H9 (cell line): Measurements from ENCODE around the gene MYEF2. TPM values are rescaled to one million over a fixed set of nuclear protein-coding genes. Genes with fewer than 3 reads are reported as not detected.
A peak's percentile ranks its signal among the peaks of the same experiment; 100 is the strongest.

Experiments
- DNase-seq: peaks from one replicate; pipeline ENCODE4 v3.0.0-alpha.2; 2017
- H2AFZ ChIP-seq: one replicate; pipeline ENCODE4 v1.6.1; 2013; ENCODE audit warnings: mild to moderate bottlenecking, low read length, control low read depth, moderate library complexity
- H2AK5ac ChIP-seq: 2 replicates; pipeline ENCODE4 v1.6.1; 2013; ENCODE audit warnings: low read length, control low read depth, mixed read lengths; ENCODE audit not compliant: insufficient read length
- H2BK120ac ChIP-seq: one replicate; pipeline ENCODE4 v1.6.1; 2013; ENCODE audit warnings: low read depth, mild to moderate bottlenecking, low read length, control low read depth, inconsistent platforms; ENCODE audit not compliant: poor library complexity, severe bottlenecking
- H2BK12ac ChIP-seq: 2 replicates; pipeline ENCODE4 v1.6.1; 2013; ENCODE audit warnings: low read length, control low read depth, mixed read lengths, low read depth; ENCODE audit not compliant: insufficient read length
- H2BK15ac ChIP-seq: 2 replicates; pipeline ENCODE4 v1.6.1; 2013; ENCODE audit warnings: low read depth, low read length, control low read depth
- H2BK20ac ChIP-seq: one replicate; pipeline ENCODE4 v1.6.1; 2013; ENCODE audit warnings: low read depth, mild to moderate bottlenecking, low read length, control low read depth, inconsistent platforms; ENCODE audit not compliant: poor library complexity, severe bottlenecking
- H2BK5ac ChIP-seq: 2 replicates; pipeline ENCODE4 v1.6.1; 2013; ENCODE audit warnings: low read length, control low read depth, mixed read lengths; ENCODE audit not compliant: insufficient read length
- H3K14ac ChIP-seq: 2 replicates; pipeline ENCODE4 v1.6.1; 2013; ENCODE audit warnings: low read length, control low read depth; ENCODE audit not compliant: insufficient read depth
- H3K18ac ChIP-seq: 2 replicates; pipeline ENCODE4 v1.6.1; 2013; ENCODE audit warnings: low read depth, mild to moderate bottlenecking, mixed read lengths, low read length, control low read depth; ENCODE audit not compliant: insufficient read length
- H3K23ac ChIP-seq: 2 replicates; pipeline ENCODE4 v1.6.1; 2013; ENCODE audit warnings: low read length, control low read depth, mixed read lengths, low read depth; ENCODE audit not compliant: insufficient read length
- H3K23me2 ChIP-seq: 2 replicates; pipeline ENCODE4 v1.6.1; 2013; ENCODE audit warnings: low read depth, mild to moderate bottlenecking, mixed read lengths, low read length, control low read depth; ENCODE audit not compliant: insufficient read length, poor library complexity, severe bottlenecking
- H3K27ac ChIP-seq: 2 replicates; pipeline ENCODE4 v1.5.1; 2013; ENCODE audit warnings: low read length, control low read depth, mixed read lengths, low read depth; ENCODE audit not compliant: insufficient read length
- H3K27me3 ChIP-seq: 2 replicates; pipeline ENCODE4 v1.6.1; 2013; ENCODE audit warnings: low read length, control low read depth, inconsistent platforms; ENCODE audit not compliant: insufficient read depth
- H3K4ac ChIP-seq: 2 replicates; pipeline ENCODE4 v1.6.1; 2013; ENCODE audit warnings: low read depth, mild to moderate bottlenecking, control low read depth, inconsistent platforms, low read length, moderate library complexity
- H3K4me1 ChIP-seq: 2 replicates; pipeline ENCODE4 v1.6.1; 2013; ENCODE audit warnings: low read length, control low read depth, inconsistent platforms; ENCODE audit not compliant: insufficient read depth
- H3K4me2 ChIP-seq: 2 replicates; pipeline ENCODE4 v1.6.1; 2013; ENCODE audit warnings: low read length, control low read depth, mixed read lengths; ENCODE audit not compliant: insufficient read length, insufficient read depth
- H3K56ac ChIP-seq: 2 replicates; pipeline ENCODE4 v1.6.1; 2013; ENCODE audit warnings: low read depth, mild to moderate bottlenecking, mixed read lengths, low read length, control low read depth; ENCODE audit not compliant: insufficient read length
- H3K79me1 ChIP-seq: 2 replicates; pipeline ENCODE4 v1.6.1; 2013; ENCODE audit warnings: low read depth, mild to moderate bottlenecking, moderate library complexity, low read length, control low read depth, inconsistent platforms; ENCODE audit not compliant: insufficient read depth, poor library complexity, severe bottlenecking
- H3K79me2 ChIP-seq: 2 replicates; pipeline ENCODE4 v1.6.1; 2013; ENCODE audit warnings: low read length, control low read depth, inconsistent platforms; ENCODE audit not compliant: insufficient read depth
- H3K9ac ChIP-seq: 2 replicates; pipeline ENCODE4 v1.6.1; 2013; ENCODE audit warnings: low read length, control low read depth, mixed read lengths; ENCODE audit not compliant: insufficient read length; ENCODE audit errors: extremely low read depth
- H3K9me3 ChIP-seq: one replicate; pipeline ENCODE4 v1.6.1; 2013; ENCODE audit warnings: low read depth, low read length, inconsistent platforms; ENCODE audit not compliant: control insufficient read depth
- H3T11ph ChIP-seq: one replicate; pipeline ENCODE4 v1.6.1; 2013; ENCODE audit warnings: mild to moderate bottlenecking, low read length, control low read depth, inconsistent platforms
- H4K20me1 ChIP-seq: one replicate; pipeline ENCODE4 v1.6.1; 2013; ENCODE audit not compliant: control insufficient read depth, insufficient read length, insufficient read depth
- H4K5ac ChIP-seq: 2 replicates; pipeline ENCODE4 v1.6.1; 2013; ENCODE audit warnings: low read depth, mild to moderate bottlenecking, mixed read lengths, low read length, control low read depth; ENCODE audit not compliant: insufficient read length
- H4K8ac ChIP-seq: replicated peaks from 2 replicates; pipeline ENCODE4 v1.6.1; 2013; ENCODE audit warnings: low read length, control low read depth, mixed read lengths, low read depth; ENCODE audit not compliant: insufficient read length
- H4K91ac ChIP-seq: 2 replicates; pipeline ENCODE4 v1.6.1; 2013; ENCODE audit warnings: low read depth, mild to moderate bottlenecking, moderate library complexity, mixed read lengths, low read length, control low read depth; ENCODE audit not compliant: insufficient read length
- H3K27ac Mint-ChIP-seq, 3 experiments: 2 replicates in 2 of 3; 3 replicates in 1 of 3; pipeline ENCODE4 v1.8.0; 2020 to 2021; ENCODE audit warnings: mixed read lengths in 3 of 3, mild to moderate bottlenecking in 1 of 3, moderate library complexity in 1 of 3
- H3K27me3 Mint-ChIP-seq: 2 replicates; pipeline ENCODE4 v1.8.0; 2021; ENCODE audit warnings: low read depth, mild to moderate bottlenecking, moderate library complexity, mixed read lengths
- H3K36me3 Mint-ChIP-seq, 3 experiments: 2 replicates in 2 of 3; 3 replicates in 1 of 3; pipeline ENCODE4 v1.8.0; 2020 to 2021; ENCODE audit warnings: low read depth in 3 of 3, mixed read lengths in 3 of 3; ENCODE audit not compliant: insufficient read depth in 1 of 3
- H3K4me1 Mint-ChIP-seq, 2 experiments: 2 replicates each; pipeline ENCODE4 v1.8.0; 2020; ENCODE audit warnings: mixed read lengths in 2 of 2
- H3K4me3 Mint-ChIP-seq, 2 experiments: 2 replicates in 1 of 2; 3 replicates in 1 of 2; pipeline ENCODE4 v1.8.0; 2020 to 2021; ENCODE audit warnings: mild to moderate bottlenecking in 2 of 2, mixed read lengths in 2 of 2, moderate library complexity in 1 of 2
- H3K9me3 Mint-ChIP-seq, 2 experiments: 2 replicates in 1 of 2; 3 replicates in 1 of 2; pipeline ENCODE4 v1.8.0; 2020; ENCODE audit warnings: mild to moderate bottlenecking in 2 of 2, mixed read lengths in 2 of 2, moderate library complexity in 1 of 2
- CTCF ChIP-seq: fragments of 200-600 bp; sonication (generic); conservative IDR thresholded peaks from 3 replicates; pipeline ENCODE4 v1.8.0; 2021; ENCODE audit warnings: antibody characterized with exemption, mild to moderate bottlenecking
- WGBS: extraction: QIAGEN DNeasy Blood & Tissue Kit; methylation state at CpG from one replicate; pipeline ENCODE4 v1.1.7; 2013; ENCODE audit warnings: missing lambda C conversion rate, low lambda C conversion rate, mixed read lengths; ENCODE audit not compliant: insufficient read length; ENCODE audit errors: extremely low coverage; 5-methylcytosine and 5-hydroxymethylcytosine counted together
- long read RNA-seq: library from polyadenylated mRNA; unstranded; transcript quantifications from one replicate; pipeline ENCODE4 v2.0.0, GENCODE V29; 2020
- total RNA-seq: library from RNA; stranded (reverse); gene quantifications from 2 replicates; pipeline ENCODE4 v1.2.1, GENCODE V29; 2021

Gene MYEF2
- total RNA-seq = 77.5 and 85.2 TPM in 2 replicates
- long read RNA-seq, partial matches to known transcripts = 1 of 10 reads
- long read RNA-seq, other reads (novel, unspliced or antisense) = 7 of 10 reads

- H3K9me3 Mint-ChIP-seq = no peaks in the 10 kb centered on the region
- H3T11ph ChIP-seq = no peak within 1 kb of the TSS
- peaks cover 0 to 5% (median 0%) of the 10 kb centered on the region in 3 experiments; a peak in 4 of 7 replicates for H3K36me3 Mint-ChIP-seq
- peaks cover 2% of the 10 kb centered on the region; the same call in 1 of the 2 replicates for H3K4me1 ChIP-seq
- H3K79me2 ChIP-seq = peaks cover 21% of the 10 kb centered on the region; the same call in 1 of the 2 replicates
- H3K23me2 ChIP-seq = no peaks in the 10 kb centered on the region
- no peak within 1 kb of the TSS for H2BK120ac ChIP-seq
- no peaks in the 10 kb centered on the region for H3K79me1 ChIP-seq
- H3K14ac ChIP-seq = peak within 1 kb of the TSS; percentile 94; the same call in 1 of the 2 replicates
- no peak within 1 kb of the TSS for H3K56ac ChIP-seq
- H4K91ac ChIP-seq = no peak within 1 kb of the TSS
- no peak within 1 kb of the TSS for H2AK5ac ChIP-seq
- no peak within 1 kb of the TSS for H3K27ac ChIP-seq
- H3K23ac ChIP-seq = no peak within 1 kb of the TSS
- H2BK20ac ChIP-seq = no peak within 1 kb of the TSS
- no peak within 1 kb of the TSS for H2BK12ac ChIP-seq
- H4K5ac ChIP-seq = no peak within 1 kb of the TSS
- H4K8ac ChIP-seq = no peak within 1 kb of the TSS
- no peaks in the 10 kb centered on the region for H4K20me1 ChIP-seq
- no peak within 1 kb of the TSS for H2BK5ac ChIP-seq
- peaks cover 53 to 58% of the 10 kb centered on the region in 2 experiments for H3K4me1 Mint-ChIP-seq
- peak; percentile 94 for DNase-seq
- H3K18ac ChIP-seq = peak within 1 kb of the TSS; percentile 74
- no CpG with 5 or more reads among the region's 71 CpGs for WGBS
- peak within 1 kb of the TSS; percentile 90 to 95 for H3K4me3 Mint-ChIP-seq
- H3K9me3 ChIP-seq = no peaks in the 10 kb centered on the region
- H3K27me3 Mint-ChIP-seq = no peaks in the 10 kb centered on the region
- no peak within 1 kb of the TSS for H2BK15ac ChIP-seq
- no peak within 1 kb of the TSS for H2AFZ ChIP-seq
- peak within 1 kb of the TSS; percentile 85 for H3K9ac ChIP-seq
- H3K4me2 ChIP-seq = peak within 1 kb of the TSS; percentile 85
- peak within 1 kb of the TSS; percentile 96 to 97 (median 97) for H3K27ac Mint-ChIP-seq
- H3K4ac ChIP-seq = no peak within 1 kb of the TSS
- TF ChIP-seq CTCF = 0 out of 3 replicates have a peak, but pooled peaks have one; percentile 18
- H3K27me3 ChIP-seq = no peaks in the 10 kb centered on the region
These were observed at the start of gene MYEF2 for GRCh38 chr15:48177766-48178647. Gene MYEF2 (minus strand): TSS chr15:48178295. CDS start chr15:48178237, 58 bp downstream.
